Measurements from ENCODE around the gene PHPT1.

- TF ChIP-seq FOXM1 (IDR thresholded peaks at IDR 0.05; ENCODE audit: borderline replicate concordance), result no peak
- TF ChIP-seq TARDBP (IDR thresholded peaks at IDR 0.05), result no peak
- TF ChIP-seq ZNF384 (IDR thresholded peaks at IDR 0.05), result no peak
- TF ChIP-seq SP1 (IDR thresholded peaks at IDR 0.05), result no peak
- TF ChIP-seq NFRKB (IDR thresholded peaks at IDR 0.05), result no peak
- TF ChIP-seq BHLHE40 (IDR thresholded peaks at IDR 0.05; ENCODE audit: borderline replicate concordance), result no peak
- no peak for TF ChIP-seq PKNOX1 (IDR thresholded peaks at IDR 0.05)
- no peak for TF ChIP-seq ARNT (IDR thresholded peaks at IDR 0.05)
Measured at GRCh38 chr9:136896027-136896426, 46.8 kb downstream of the PHPT1 start.
